NOMO-1 (cell line): ENCODE data around the gene NUP107.

Source experiments
- DNase-seq, 2 experiments: peaks; one replicate each; lab custom pipeline; 2025; ENCODE audit not compliant: unreplicated experiment in 2 of 2; lab: John Stamatoyannopoulos, UW

The NUP107 gene

GRCh38 chr12:68794653-68795251, 108.0 kb downstream of the NUP107 start:
- DNase-seq = no peak
